Osteoblast (primary cell): ENCODE data around the gene VWCE. TPM values are rescaled to one million over a fixed set of nuclear protein-coding genes. Genes with fewer than 3 reads are reported as not detected.
"Not testable (repeated sequence)": the region's sequence is repeated elsewhere in the genome, so short reads cannot be mapped to it uniquely, and the experiment has no call there.

ENCODE experiments used
- DNase-seq: peaks from one replicate; pipeline ENCODE4 v3.0.0; 2011; ENCODE audit warnings: low spot score, mixed read lengths; ENCODE audit not compliant: insufficient read length; ENCODE audit errors: missing footprints
- H2AFZ ChIP-seq: 2 replicates; pipeline ENCODE4 v1.6.0; 2011; ENCODE audit warnings: mild to moderate bottlenecking, low read length
- H3K27ac ChIP-seq: 2 replicates; pipeline ENCODE4 v1.5.1; 2011; ENCODE audit warnings: mild to moderate bottlenecking, low read depth, low read length, moderate library complexity
- H3K27me3 ChIP-seq: 2 replicates; pipeline ENCODE4 v1.6.0; 2012; ENCODE audit warnings: mild to moderate bottlenecking, control low read depth, inconsistent platforms, low read length, moderate library complexity; ENCODE audit not compliant: insufficient read depth
- H3K36me3 ChIP-seq: 2 replicates; pipeline ENCODE4 v1.5.1; 2011; ENCODE audit warnings: mild to moderate bottlenecking, low read length, control low read depth, moderate library complexity; ENCODE audit not compliant: insufficient read depth
- H3K4me1 ChIP-seq: 2 replicates; pipeline ENCODE4 v1.5.1; 2011; ENCODE audit warnings: mild to moderate bottlenecking, low read length, control low read depth, moderate library complexity; ENCODE audit not compliant: insufficient read depth
- H3K4me2 ChIP-seq: 2 replicates; pipeline ENCODE4 v1.6.0; 2011; ENCODE audit warnings: mild to moderate bottlenecking, low read length; ENCODE audit not compliant: insufficient read depth
- H3K4me3 ChIP-seq: fragments of 200-600 bp; sonication (generic); 3 replicates; pipeline ENCODE4 v1.5.1; 2012; ENCODE audit warnings: mild to moderate bottlenecking, low read length, inconsistent platforms; ENCODE audit not compliant: insufficient read depth
- H3K79me2 ChIP-seq: 2 replicates; pipeline ENCODE4 v1.6.0; 2012; ENCODE audit warnings: mild to moderate bottlenecking, low read length, control low read depth, inconsistent platforms; ENCODE audit not compliant: insufficient read depth
- H3K9me3 ChIP-seq: 2 replicates; pipeline ENCODE4 v1.5.1; 2011; ENCODE audit warnings: low read depth, low read length, control low read depth
- H4K20me1 ChIP-seq: 2 replicates; pipeline ENCODE4 v1.6.0; 2012; ENCODE audit warnings: mild to moderate bottlenecking, low read length, control low read depth; ENCODE audit not compliant: insufficient read depth
- total RNA-seq: library from RNA; depleted of rRNA; stranded (reverse); fragments of >200 nt; gene quantifications from 2 replicates; pipeline ENCODE4 v1.2.3, GENCODE V29; 2012

VWCE gene
- total RNA-seq, 1 donor: 4.7 TPM

- H3K4me1 ChIP-seq, H3K27me3 ChIP-seq, H3K4me2 ChIP-seq, H3K9me3 ChIP-seq, H3K4me3 ChIP-seq, H3K36me3 ChIP-seq, DNase-seq, H4K20me1 ChIP-seq, H3K27ac ChIP-seq, H3K79me2 ChIP-seq, H2AFZ ChIP-seq: not testable (repeated sequence)
Observed at GRCh38 chr11:61250796-61251765, 44.0 kb downstream of the VWCE start.

DNA sequence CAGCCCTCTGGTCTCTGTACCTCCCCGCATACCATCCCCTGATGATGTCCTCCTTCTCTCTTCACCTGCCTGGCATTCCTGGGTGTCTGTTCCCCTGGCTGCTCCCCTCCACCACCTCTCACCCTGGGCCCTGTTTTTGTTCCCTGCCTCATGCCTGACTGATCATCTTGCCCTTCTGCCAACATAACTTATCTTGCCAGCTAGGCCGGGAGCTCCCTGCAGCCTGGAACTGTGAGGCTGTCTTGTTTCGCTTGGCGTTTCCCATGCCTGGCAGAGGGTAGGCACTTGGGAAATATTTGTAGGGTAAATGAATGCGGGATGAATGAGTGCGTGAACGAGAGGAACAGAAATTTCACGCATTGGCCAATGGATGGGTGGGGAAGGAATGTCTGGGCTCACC, 45.9 kb downstream of the VWCE start:
- H3K4me1 ChIP-seq, H3K4me2 ChIP-seq, H4K20me1 ChIP-seq, H3K27ac ChIP-seq, H3K36me3 ChIP-seq, H3K9me3 ChIP-seq, H3K27me3 ChIP-seq, H3K4me3 ChIP-seq, DNase-seq, H3K79me2 ChIP-seq, H2AFZ ChIP-seq: not testable (repeated sequence)

GRCh38 chr11:61248071-61248470, 47.0 kb downstream of the VWCE start:
- H2AFZ ChIP-seq, H3K4me1 ChIP-seq, H3K4me2 ChIP-seq, H3K27ac ChIP-seq, H3K79me2 ChIP-seq, H3K9me3 ChIP-seq, H4K20me1 ChIP-seq, H3K4me3 ChIP-seq, H3K27me3 ChIP-seq, DNase-seq, H3K36me3 ChIP-seq: not testable (repeated sequence)

- H3K4me2 ChIP-seq, H3K27ac ChIP-seq, H3K79me2 ChIP-seq, H3K4me1 ChIP-seq, H3K4me3 ChIP-seq, H3K9me3 ChIP-seq, H4K20me1 ChIP-seq, H2AFZ ChIP-seq, DNase-seq, H3K36me3 ChIP-seq, H3K27me3 ChIP-seq: not testable (repeated sequence)
Observed at GRCh38 chr11:61245284-61245964, 49.7 kb downstream of the VWCE start.

GRCh38 chr11:61241526-61241925, 53.6 kb downstream of the VWCE start:
- not testable (repeated sequence) for H3K4me1 ChIP-seq, DNase-seq, H3K4me2 ChIP-seq, H4K20me1 ChIP-seq, H3K4me3 ChIP-seq, H3K27ac ChIP-seq, H3K36me3 ChIP-seq, H3K27me3 ChIP-seq, H2AFZ ChIP-seq, H3K9me3 ChIP-seq, H3K79me2 ChIP-seq

- not testable (repeated sequence) for H3K79me2 ChIP-seq, H3K4me2 ChIP-seq, DNase-seq
Observed at GRCh38 chr11:61240875-61241274, 54.2 kb downstream of the VWCE start, which contains the start of gene PGA5. Gene PGA5, plus strand, starts transcription at chr11:61241175. Its CDS starts 52 bp downstream, at chr11:61241227.

GRCh38 chr11:61240288-61240687, 54.8 kb downstream of the VWCE start:
- not testable (repeated sequence) for H2AFZ ChIP-seq, H3K9me3 ChIP-seq, H3K27me3 ChIP-seq, H3K36me3 ChIP-seq, H3K27ac ChIP-seq, H3K4me3 ChIP-seq, H3K4me1 ChIP-seq, DNase-seq, H3K79me2 ChIP-seq, H3K4me2 ChIP-seq, H4K20me1 ChIP-seq

More at GRCh38 chr11:61240875-61241274, 54.2 kb downstream of the VWCE start, which contains the start of gene PGA5:
- H3K36me3 ChIP-seq, H3K9me3 ChIP-seq, H3K4me1 ChIP-seq, H3K27me3 ChIP-seq, H4K20me1 ChIP-seq, H3K4me3 ChIP-seq, H3K27ac ChIP-seq, H2AFZ ChIP-seq: not testable (repeated sequence)

DNA sequence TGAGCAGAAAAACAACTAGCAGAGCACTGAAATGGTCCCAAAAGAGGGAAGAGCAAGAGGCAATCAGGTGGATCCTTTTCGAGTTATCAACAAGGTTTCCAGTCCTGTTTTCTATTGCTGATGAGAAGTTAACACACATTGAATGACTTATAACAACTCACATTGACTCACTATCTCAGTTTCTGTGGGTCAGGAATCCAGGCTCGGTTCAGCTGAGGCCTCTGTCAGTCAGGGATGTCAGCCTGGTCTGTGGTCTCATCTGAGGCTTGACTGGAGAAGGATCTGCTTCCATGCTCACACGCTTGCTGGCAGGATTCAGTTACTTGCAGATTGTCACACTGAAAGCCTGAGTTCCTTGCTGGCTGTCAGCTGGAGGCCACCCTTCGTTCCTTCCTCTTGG, 58.0 kb downstream of the VWCE start:
- H3K27ac ChIP-seq, H3K4me3 ChIP-seq, H3K4me2 ChIP-seq, H3K4me1 ChIP-seq, DNase-seq, H4K20me1 ChIP-seq, H3K36me3 ChIP-seq, H3K27me3 ChIP-seq, H3K9me3 ChIP-seq, H3K79me2 ChIP-seq, H2AFZ ChIP-seq: not testable (repeated sequence)
